NCI-H2171 (cell line): ENCODE data around the gene EFNA1.
A peak's percentile ranks its signal among the peaks of the same experiment; 100 is the strongest.
"Not testable (repeated sequence)": the region's sequence is repeated elsewhere in the genome, so short reads cannot be mapped to it uniquely, and the experiment has no call there.

Source experiments
- DNase-seq: peaks from one replicate; lab custom pipeline; 2025; lab: John Stamatoyannopoulos, UW

The EFNA1 gene

GRCh38 chr1:155145491-155145890 is 17.8 kb downstream of the EFNA1 start:
- no peak for DNase-seq

GRCh38 chr1:155155996-155156643 is 28.4 kb downstream of the EFNA1 start:
- not testable (repeated sequence) for DNase-seq

- no peak for DNase-seq
These were observed 31.3 kb downstream of the EFNA1 start for GRCh38 chr1:155158991-155159390.

GRCh38 chr1:155160128-155160527 is 32.5 kb downstream of the EFNA1 start:
- no peak for DNase-seq

- DNase-seq: not testable (repeated sequence)
These were observed 35.0 kb downstream of the EFNA1 start for GRCh38 chr1:155162631-155163030.

GRCh38 chr1:155163785-155164184 is 36.1 kb downstream of the EFNA1 start:
- DNase-seq: not testable (repeated sequence)

- DNase-seq: not testable (repeated sequence)
These were observed 36.9 kb downstream of the EFNA1 start for GRCh38 chr1:155164625-155165024.

- DNase-seq: no peak
These were observed 38.4 kb downstream of the EFNA1 start for GRCh38 chr1:155166051-155166470.

GRCh38 chr1:155166471-155167165 is 38.9 kb downstream of the EFNA1 start:
- DNase-seq: peak; percentile 70

- peak; percentile 84 for DNase-seq
These were observed 39.8 kb downstream of the EFNA1 start for GRCh38 chr1:155167166-155168104.

- DNase-seq: not testable (repeated sequence)
These were observed 40.4 kb downstream of the EFNA1 start for GRCh38 chr1:155168105-155168445.

GRCh38 chr1:155168456-155169210 is 41.0 kb downstream of the EFNA1 start:
- DNase-seq: no peak

GRCh38 chr1:155169541-155169940 is 41.9 kb downstream of the EFNA1 start:
- no peak for DNase-seq

GRCh38 chr1:155170101-155170785 is 42.6 kb downstream of the EFNA1 start:
- DNase-seq: no peak

- no peak for DNase-seq
These were observed 43.1 kb downstream of the EFNA1 start for GRCh38 chr1:155170806-155171205.

- DNase-seq: no peak
These were observed 44.4 kb downstream of the EFNA1 start for GRCh38 chr1:155171836-155172731.

GRCh38 chr1:155172732-155173477 is 45.2 kb downstream of the EFNA1 start, which contains the start of gene KRTCAP2:
Gene KRTCAP2 (minus strand): TSS chr1:155173304. CDS start chr1:155173224, 80 bp downstream.
- DNase-seq: peak; percentile 90

GRCh38 chr1:155173478-155174323 is 46.0 kb downstream of the EFNA1 start, which contains the start of gene TRIM46:
Gene TRIM46 (plus strand): TSS chr1:155173849. CDS start chr1:155173967, 118 bp downstream.
- peak; percentile 85 for DNase-seq
